ENCODE measurements around the gene MYADML2. TPM values are rescaled to one million over a fixed set of nuclear protein-coding genes. Genes with fewer than 3 reads are reported as not detected.

The MYADML2 gene
- total and polyA plus RNA-seq, 2 of the 8 experiments (the other 6 are each of a cell fraction or from before 2014, with no cell fraction given) = 0.26 to 0.47 TPM

DNA sequence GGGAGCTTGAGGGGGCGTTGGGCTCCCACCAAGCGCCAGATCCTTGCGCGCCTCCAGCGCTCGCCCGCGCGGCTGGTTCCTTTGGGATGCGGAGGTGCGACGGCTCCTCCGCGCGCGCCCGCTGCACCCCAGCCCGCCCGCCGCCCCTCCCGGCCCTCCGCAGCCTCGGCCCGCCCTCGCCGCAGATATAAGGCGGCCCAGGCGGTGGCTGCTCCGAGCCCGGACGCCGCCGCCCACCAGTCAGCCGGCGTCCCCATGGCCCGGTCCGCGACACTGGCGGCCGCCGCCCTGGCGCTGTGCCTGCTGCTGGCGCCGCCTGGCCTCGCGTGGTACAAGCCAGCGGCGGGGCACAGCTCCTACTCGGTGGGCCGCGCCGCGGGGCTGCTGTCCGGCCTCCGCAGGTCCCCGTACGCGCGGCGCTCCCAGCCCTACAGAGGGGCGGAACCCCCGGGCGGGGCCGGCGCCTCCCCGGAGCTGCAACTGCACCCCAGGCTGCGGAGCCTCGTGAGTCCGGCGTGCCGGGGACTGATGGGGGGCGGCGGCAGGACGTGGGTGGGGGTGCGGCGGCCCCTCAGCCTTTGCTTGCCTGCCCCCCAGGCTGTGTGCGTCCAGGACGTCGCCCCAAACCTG, 44.9 kb downstream of the MYADML2 start, which contains the start of gene NPB:
TSS of gene NPB (plus strand) at position 216 of the 630 bp plus-strand sequence. CDS start at position 256, 40 bp downstream.
- H3K4me2 ChIP-seq (ENCODE audit: insufficient read depth in 1 of 2, low read depth in 2 of 2, low read length in 2 of 2) = peak within 1 kb of the TSS; percentile 63 to 86
- H3K9me3 ChIP-seq (ENCODE audit: insufficient read depth in 2 of 2, low read depth in 1 of 2, low read length in 1 of 2) = no peaks in the 10 kb centered on the region
- 0 out of 3 replicates have a peak, but pooled peaks of 1 of the 2 experiments have one; percentile 26 for TF ChIP-seq POLR2A (IDR thresholded peaks at IDR 0.05; ENCODE audit: control extremely low read depth in 1 of 2, low read depth in 2 of 2, low read length in 2 of 2)
- TF ChIP-seq GTF2F1 (IDR thresholded peaks at IDR 0.05; ENCODE audit: borderline replicate concordance, low read depth, low read length) = no peak
- TF ChIP-seq PHF8 (conservative IDR thresholded peaks at IDR 0.05; ENCODE audit: low read depth, low read length) = 0 out of 2 replicates have a peak, but pooled peaks have one; percentile 9
- 0 out of 2 replicates have a peak, but pooled peaks have one; percentile 36 for TF ChIP-seq SUZ12 (IDR thresholded peaks at IDR 0.05; ENCODE audit: low read length)
- peak; percentile 60 for TF ChIP-seq KDM4A (IDR thresholded peaks at IDR 0.05; ENCODE audit: low read depth, low read length, severe bottlenecking)
- no peak for TF ChIP-seq HDAC6 (IDR thresholded peaks at IDR 0.05; ENCODE audit: low read depth, low read length)
- TF ChIP-seq EZH2 (IDR thresholded peaks at IDR 0.05; ENCODE audit: low read depth, low read length, severe bottlenecking) = peak; percentile 27
- TF ChIP-seq KDM5A (IDR thresholded peaks at IDR 0.05; ENCODE audit: low read length) = no peak
- H2BK12ac ChIP-seq (ENCODE audit: low read depth, low read length) = no peak within 1 kb of the TSS
- H3K79me2 ChIP-seq (ENCODE audit: control insufficient read depth in 1 of 2, insufficient read depth in 2 of 2, low read length in 2 of 2) = no peaks in the 10 kb centered on the region
- no peak within 1 kb of the TSS for H3K56ac ChIP-seq (replicated peaks; ENCODE audit: insufficient read length, low read depth, low read length)
- H2AK5ac ChIP-seq (ENCODE audit: low read depth, low read length) = no peak within 1 kb of the TSS
- peaks cover 6% of the 10 kb centered on the region; the same call in 1 of the 2 replicates for H3K23me2 ChIP-seq (ENCODE audit: low read depth, low read length)
- H4K8ac ChIP-seq (ENCODE audit: extremely low read depth, insufficient read depth, low read length) = peak within 1 kb of the TSS; percentile 64
- DNase-seq (ENCODE audit: low read depth in 1 of 2, low spot score in 2 of 2) (peak in 1 of 2 experiments; percentile 75), FAIRE-seq (no peak)
- no peak within 1 kb of the TSS for H3K27ac ChIP-seq (ENCODE audit: low read depth, low read length)
- H3K4ac ChIP-seq (replicated peaks; ENCODE audit: insufficient read length, low read depth, low read length) = peak within 1 kb of the TSS; percentile 78
- peaks cover 5 to 9% of the 10 kb centered on the region in 2 experiments for H4K20me1 ChIP-seq (replicated peaks in 1 of 2; ENCODE audit: control insufficient read depth in 1 of 2, insufficient read depth in 2 of 2, low read length in 2 of 2)
- H3K27me3 ChIP-seq (replicated peaks in 1 of 4; ENCODE audit: control insufficient read depth in 3 of 4, extremely low read depth in 1 of 4, insufficient read depth in 3 of 4, low read length in 3 of 4) = peaks cover 0 to 22% (median 14%) of the 10 kb centered on the region in 4 experiments; a peak in 5 of 7 replicates
- H2BK5ac ChIP-seq (ENCODE audit: low read depth, low read length) = no peak within 1 kb of the TSS
- H3K9ac ChIP-seq (replicated peaks in 1 of 4; ENCODE audit: extremely low read depth in 1 of 4, low read depth in 3 of 4, low read length in 3 of 4) = no peak within 1 kb of the TSS
- H4K5ac ChIP-seq (ENCODE audit: insufficient read length, low read depth, low read length) = peak within 1 kb of the TSS; percentile 2
- peaks cover 2 to 17% (median 9%) of the 10 kb centered on the region in 4 experiments; a peak in 6 of 8 replicates for H3K36me3 ChIP-seq (ENCODE audit: control insufficient read depth in 2 of 4, insufficient read depth in 4 of 4, low read length in 3 of 4)
- no peak within 1 kb of the TSS for H2BK20ac ChIP-seq (ENCODE audit: low read length)
- H4K91ac ChIP-seq (replicated peaks; ENCODE audit: insufficient read length, low read length) = peak within 1 kb of the TSS; percentile 17
- H3K14ac ChIP-seq (ENCODE audit: insufficient read length) = no peak within 1 kb of the TSS
- peak within 1 kb of the TSS; percentile 19 to 61 (median 44) for H3K4me3 ChIP-seq (ENCODE audit: extremely low read depth in 1 of 4, insufficient read depth in 2 of 4, low read depth in 3 of 4, low read length in 4 of 4)
- peaks cover 0 to 8% (median 2%) of the 10 kb centered on the region in 4 experiments; a peak in 3 of 7 replicates for H3K4me1 ChIP-seq (replicated peaks in 1 of 4; ENCODE audit: control insufficient read depth in 3 of 4, insufficient read depth in 4 of 4, low read length in 3 of 4)
- CTCF ChIA-PET (ENCODE audit: partially characterized antibody) = interaction anchor here (2.7 kb wide), 1 partner anchor 32 kb away, joined by 10 read pairs; no protein-coding TSS in a partner anchor
- no peak within 1 kb of the TSS; the same call in none of the 2 replicates for H3K18ac ChIP-seq (ENCODE audit: extremely low read depth, low read length)
- peak within 1 kb of the TSS; percentile 18; the same call in 1 of the 2 replicates for H2BK15ac ChIP-seq (ENCODE audit: low read length)
- no peaks in the 10 kb centered on the region; the same call in 1 of the 2 replicates for H3K79me1 ChIP-seq (ENCODE audit: low read depth, low read length)
- H3K23ac ChIP-seq (ENCODE audit: insufficient read length) = no peak within 1 kb of the TSS
- H2AFZ ChIP-seq (ENCODE audit: low read length) = no peak within 1 kb of the TSS
- 17% methylated on average over 3 of the region's 79 CpGs; no CpG with 5 or more reads in 1 of the 2 experiments for WGBS, 2 experiments (ENCODE audit: extremely low coverage in 1 of 2, insufficient coverage in 1 of 2, insufficient read length in 1 of 2, insufficient replicate concordance in 2 of 2, low coverage in 1 of 2, low lambda C conversion rate in 2 of 2, missing lambda C conversion rate in 1 of 2)
- H2BK120ac ChIP-seq (replicated peaks; ENCODE audit: low read depth, low read length) = no peak within 1 kb of the TSS
- POLR2A ChIA-PET (ENCODE audit: partially characterized antibody) = interaction anchor here (1.1 to 4.0 kb wide), 11 partner anchors 8 to 33 kb away, joined by 3 to 29 read pairs (median 6); partner anchors contain the start of genes ALYREF, ANAPC11, MAFG and PCYT2
